ENCODE data around the gene OR2A5. TPM values are rescaled to one million over a fixed set of nuclear protein-coding genes. Genes with fewer than 3 reads are reported as not detected.

The OR2A5 gene
- total and polyA plus RNA-seq, 2 of the 8 experiments (the other 6 are each of a cell fraction or from before 2014, with no cell fraction given), result not detected

- no peaks in the 10 kb centered on the region for H3K79me2 ChIP-seq (ENCODE audit: control insufficient read depth in 1 of 2, insufficient read depth in 2 of 2, low read length in 2 of 2)
- H3K4me3 ChIP-seq (ENCODE audit: extremely low read depth in 1 of 4, insufficient read depth in 2 of 4, low read depth in 3 of 4, low read length in 4 of 4), result no peak overlapping the region
- no peak overlapping the region for H3K4ac ChIP-seq (replicated peaks; ENCODE audit: insufficient read length, low read depth, low read length)
- no peaks in the 10 kb centered on the region for H3K36me3 ChIP-seq (ENCODE audit: control insufficient read depth in 2 of 4, insufficient read depth in 4 of 4, low read length in 3 of 4)
- no peaks in the 10 kb centered on the region for H3K4me1 ChIP-seq (replicated peaks in 1 of 4; ENCODE audit: control insufficient read depth in 3 of 4, insufficient read depth in 4 of 4, low read length in 3 of 4)
- no peak overlapping the region for H3K4me2 ChIP-seq (ENCODE audit: insufficient read depth in 1 of 2, low read depth in 2 of 2, low read length in 2 of 2)
- no peak overlapping the region for H2BK5ac ChIP-seq (ENCODE audit: low read depth, low read length)
- no peak for FAIRE-seq
- H4K8ac ChIP-seq (ENCODE audit: extremely low read depth, insufficient read depth, low read length), result no peak overlapping the region
- no peaks in the 10 kb centered on the region for H3K27me3 ChIP-seq (replicated peaks in 1 of 4; ENCODE audit: control insufficient read depth in 3 of 4, extremely low read depth in 1 of 4, insufficient read depth in 3 of 4, low read length in 3 of 4)
- no peaks in the 10 kb centered on the region for H4K20me1 ChIP-seq (replicated peaks in 1 of 2; ENCODE audit: control insufficient read depth in 1 of 2, insufficient read depth in 2 of 2, low read length in 2 of 2)
- ChIA-PET CTCF (ENCODE audit: partially characterized antibody) (interaction anchor here (0.7 kb wide), 1 partner anchor 112 kb away, joined by 3 read pairs; no protein-coding TSS in a partner anchor), POLR2A (ENCODE audit: partially characterized antibody) (no interaction called here)
- no peak overlapping the region for H3K23ac ChIP-seq (ENCODE audit: insufficient read length)
- 99% methylated on average over 5 of the region's 5 CpGs; no CpG with 5 or more reads in 1 of the 2 experiments for WGBS, 2 experiments (ENCODE audit: extremely low coverage in 1 of 2, insufficient coverage in 1 of 2, insufficient read length in 1 of 2, insufficient replicate concordance in 2 of 2, low coverage in 1 of 2, low lambda C conversion rate in 2 of 2, missing lambda C conversion rate in 1 of 2)
- no peak for DNase-seq (ENCODE audit: low read depth in 1 of 2, low spot score in 2 of 2)
- H3K14ac ChIP-seq (ENCODE audit: insufficient read length), result no peak overlapping the region
- H2AFZ ChIP-seq (ENCODE audit: low read length), result no peak overlapping the region
- H3K9me3 ChIP-seq (ENCODE audit: insufficient read depth in 2 of 2, low read depth in 1 of 2, low read length in 1 of 2), result peaks cover 10 to 12% of the 10 kb centered on the region in 2 experiments; a peak in 3 of 4 replicates
- H2BK12ac ChIP-seq (ENCODE audit: low read depth, low read length), result no peak overlapping the region
- H3K18ac ChIP-seq (ENCODE audit: extremely low read depth, low read length), result no peak overlapping the region
- no peak overlapping the region for H4K91ac ChIP-seq (replicated peaks; ENCODE audit: insufficient read length, low read length)
- no peak overlapping the region for H3K27ac ChIP-seq (ENCODE audit: low read depth, low read length)
- no peak overlapping the region for H2BK120ac ChIP-seq (replicated peaks; ENCODE audit: low read depth, low read length)
- H2BK20ac ChIP-seq (ENCODE audit: low read length), result no peak overlapping the region
- no peaks in the 10 kb centered on the region for H3K79me1 ChIP-seq (ENCODE audit: low read depth, low read length)
- H3K56ac ChIP-seq (replicated peaks; ENCODE audit: insufficient read length, low read depth, low read length), result no peak overlapping the region
- no peaks in the 10 kb centered on the region for H3K23me2 ChIP-seq (ENCODE audit: low read depth, low read length)
- no peak overlapping the region for H2AK5ac ChIP-seq (ENCODE audit: low read depth, low read length)
- no peak overlapping the region for H4K5ac ChIP-seq (ENCODE audit: insufficient read length, low read depth, low read length)
- H3K9ac ChIP-seq (replicated peaks in 1 of 4; ENCODE audit: extremely low read depth in 1 of 4, low read depth in 3 of 4, low read length in 3 of 4), result no peak overlapping the region
- H2BK15ac ChIP-seq (ENCODE audit: low read length), result no peak overlapping the region
- TF ChIP-seq YY1 (IDR thresholded peaks at IDR 0.05; ENCODE audit: low read depth, low read length), result no peak
- TF ChIP-seq SIN3A (conservative IDR thresholded peaks at IDR 0.05 in 1 of 2, IDR thresholded peaks at IDR 0.05 in 1 of 2; ENCODE audit: low read depth in 1 of 2, low read length in 2 of 2), result no peak
- no peak for TF ChIP-seq NRF1 (IDR thresholded peaks at IDR 0.05; ENCODE audit: low read depth, low read length)
- TF ChIP-seq GABPA (IDR thresholded peaks at IDR 0.05; ENCODE audit: borderline replicate concordance, insufficient read depth, low read length), result no peak
- TF ChIP-seq ATF2 (IDR thresholded peaks at IDR 0.05; ENCODE audit: low read length), result no peak
- no peak for TF ChIP-seq CHD2 (IDR thresholded peaks at IDR 0.05; ENCODE audit: low read length)
- TF ChIP-seq JUND (IDR thresholded peaks at IDR 0.05; ENCODE audit: low read length), result no peak
- TF ChIP-seq SP4 (IDR thresholded peaks at IDR 0.05; ENCODE audit: low read length), result no peak
- no peak for TF ChIP-seq ZNF274 (IDR thresholded peaks at IDR 0.05; ENCODE audit: borderline replicate concordance, extremely low read depth, low read length)
- no peak for TF ChIP-seq CEBPB (IDR thresholded peaks at IDR 0.05; ENCODE audit: low read depth, low read length)
- no peak for TF ChIP-seq SRF (IDR thresholded peaks at IDR 0.05; ENCODE audit: low read depth, low read length)
- no peak for TF ChIP-seq EZH2 (IDR thresholded peaks at IDR 0.05; ENCODE audit: low read depth, low read length, severe bottlenecking)
- no peak for TF ChIP-seq POLR2A (IDR thresholded peaks at IDR 0.05; ENCODE audit: control extremely low read depth in 1 of 2, low read depth in 2 of 2, low read length in 2 of 2)
- TF ChIP-seq TCF12 (IDR thresholded peaks at IDR 0.05; ENCODE audit: low read depth, low read length), result no peak
- TF ChIP-seq CHD1 (IDR thresholded peaks at IDR 0.05; ENCODE audit: low read depth, low read length), result no peak
Measured at GRCh38 chr7:144004703-144005102, 44.0 kb upstream of the OR2A5 start.

All from H1 (cell line).